ENCODE results near the gene PDK2. TPM values are rescaled to one million over a fixed set of nuclear protein-coding genes. Genes with fewer than 3 reads are reported as not detected.

Gene PDK2
- polyA plus RNA-seq, 1 experiment: 155 TPM

DNA sequence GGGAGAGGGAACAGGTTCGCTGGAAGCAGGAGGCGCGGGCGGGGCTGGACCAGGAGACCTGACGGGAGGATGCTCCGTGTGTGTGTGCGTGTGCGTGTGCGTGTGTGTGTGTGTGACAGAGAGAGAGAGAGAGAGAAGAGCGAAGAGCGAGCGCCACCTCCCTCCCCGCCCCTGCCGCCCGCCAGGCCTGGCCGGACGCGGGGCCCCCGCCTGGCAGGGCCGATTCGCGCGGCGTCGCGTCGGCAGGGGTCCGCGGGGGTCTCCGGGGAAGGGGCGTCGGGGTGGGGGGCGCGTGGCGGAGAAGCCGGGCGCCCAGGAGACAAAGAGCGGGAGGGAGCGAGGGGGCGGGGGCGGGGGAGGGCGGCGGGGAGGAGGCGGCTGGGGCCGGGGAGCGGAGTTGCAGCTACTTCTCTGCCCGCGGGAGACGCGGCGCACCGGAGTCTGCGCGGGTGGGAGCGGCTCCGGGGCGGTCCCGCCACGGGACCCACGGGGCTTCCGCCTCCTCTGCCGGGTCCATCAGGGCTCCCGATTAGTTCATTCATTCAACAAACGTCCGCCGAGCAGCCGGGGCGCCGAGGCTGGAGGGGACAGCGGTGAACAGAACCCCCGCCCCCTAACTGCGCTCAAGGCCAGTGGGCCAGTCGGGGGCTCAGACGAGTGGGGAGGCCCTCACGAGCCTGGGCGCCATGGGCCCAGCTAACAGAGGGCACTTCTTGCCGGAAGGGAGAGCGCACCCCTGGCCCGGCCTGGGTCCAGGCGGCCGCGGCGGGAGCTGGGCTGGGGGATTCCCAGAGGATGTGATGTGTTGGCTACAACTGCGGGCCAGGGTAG, 34.8 kb downstream of the PDK2 start, which contains the start of gene SAMD14:
Gene SAMD14, minus strand, starts transcription at position 433 of the 831 bp plus-strand sequence. CDS start 5,201 bp downstream, outside the sequence.
- H3K36me3 ChIP-seq (ENCODE audit: control insufficient read depth, insufficient read depth, low read length): peaks cover 5% of the 10 kb centered on the region
- H3K27me3 ChIP-seq (ENCODE audit: control insufficient read depth, insufficient read depth, low read length): no peaks in the 10 kb centered on the region
- ChIA-PET POLR2A (interaction anchor here (0.6 to 0.7 kb wide), 2 partner anchors 11 to 22 kb away, joined by 4 to 14 read pairs; no protein-coding TSS in a partner anchor), CTCF (interaction anchor here (1.0 to 1.8 kb wide), 8 partner anchors 9 to 168 kb away, joined by 3 to 5 read pairs (median 4); no protein-coding TSS in a partner anchor)
- H3K4me3 ChIP-seq (ENCODE audit: low read depth, low read length): peak within 1 kb of the TSS; percentile 54
- DNase-seq (ENCODE audit: low read depth): no peak
- TF ChIP-seq, protein P1, sequence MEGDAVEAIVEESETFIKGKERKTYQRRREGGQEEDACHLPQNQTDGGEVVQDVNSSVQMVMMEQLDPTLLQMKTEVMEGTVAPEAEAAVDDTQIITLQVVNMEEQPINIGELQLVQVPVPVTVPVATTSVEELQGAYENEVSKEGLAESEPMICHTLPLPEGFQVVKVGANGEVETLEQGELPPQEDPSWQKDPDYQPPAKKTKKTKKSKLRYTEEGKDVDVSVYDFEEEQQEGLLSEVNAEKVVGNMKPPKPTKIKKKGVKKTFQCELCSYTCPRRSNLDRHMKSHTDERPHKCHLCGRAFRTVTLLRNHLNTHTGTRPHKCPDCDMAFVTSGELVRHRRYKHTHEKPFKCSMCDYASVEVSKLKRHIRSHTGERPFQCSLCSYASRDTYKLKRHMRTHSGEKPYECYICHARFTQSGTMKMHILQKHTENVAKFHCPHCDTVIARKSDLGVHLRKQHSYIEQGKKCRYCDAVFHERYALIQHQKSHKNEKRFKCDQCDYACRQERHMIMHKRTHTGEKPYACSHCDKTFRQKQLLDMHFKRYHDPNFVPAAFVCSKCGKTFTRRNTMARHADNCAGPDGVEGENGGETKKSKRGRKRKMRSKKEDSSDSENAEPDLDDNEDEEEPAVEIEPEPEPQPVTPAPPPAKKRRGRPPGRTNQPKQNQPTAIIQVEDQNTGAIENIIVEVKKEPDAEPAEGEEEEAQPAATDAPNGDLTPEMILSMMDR (IDR thresholded peaks at IDR 0.05; ENCODE audit: insufficient read depth, low read depth, low read length): no peak

DNA sequence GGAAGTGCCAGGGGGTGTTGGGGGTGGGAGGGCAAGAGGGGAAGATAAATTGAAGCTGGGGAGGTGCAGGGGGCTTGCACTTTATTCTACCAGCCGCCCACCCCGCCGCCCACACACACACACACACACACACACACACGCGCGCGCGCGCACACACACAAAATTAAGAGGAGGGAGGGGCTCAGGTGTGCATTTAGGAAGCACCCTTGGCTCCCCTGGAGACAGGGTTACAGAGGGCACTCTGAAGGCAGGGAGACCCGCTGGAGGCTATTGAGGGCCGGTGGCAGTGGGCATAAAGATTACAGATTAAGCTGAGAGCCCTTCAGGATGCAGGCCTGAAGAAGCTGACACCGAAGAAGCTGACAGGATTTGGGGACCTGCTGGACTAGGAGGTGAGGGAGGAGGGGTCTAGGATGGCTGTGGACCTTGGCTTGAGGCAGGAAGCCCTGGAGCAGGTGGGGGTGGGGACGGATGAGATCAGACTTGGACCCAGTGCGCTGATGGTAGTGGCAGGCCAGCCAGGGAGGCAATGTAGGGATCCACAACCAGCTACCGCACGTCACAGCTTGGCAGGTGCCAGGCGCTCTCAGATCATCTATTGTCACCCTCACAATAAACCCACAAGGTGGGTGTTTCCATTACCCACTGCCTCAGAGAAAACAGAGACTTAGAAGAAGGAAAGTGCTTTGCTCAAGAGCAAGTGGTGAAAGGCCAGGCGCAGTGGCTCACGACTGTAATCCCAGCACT, 35.6 kb downstream of the PDK2 start:
- H3K4me3 ChIP-seq (ENCODE audit: low read depth, low read length): peak overlapping the region; percentile 54
- H3K36me3 ChIP-seq (ENCODE audit: control insufficient read depth, insufficient read depth, low read length): peaks cover 9% of the 10 kb centered on the region
- TF ChIP-seq, protein P1 (IDR thresholded peaks at IDR 0.05; ENCODE audit: insufficient read depth, low read depth, low read length): no peak
- no peak for DNase-seq (ENCODE audit: low read depth)
- ChIA-PET POLR2A (no interaction called here), CTCF (interaction anchor here (0.8 to 2.4 kb wide), 10 partner anchors 8 to 167 kb away, joined by 3 to 9 read pairs (median 4); no protein-coding TSS in a partner anchor)
- H3K27me3 ChIP-seq (ENCODE audit: control insufficient read depth, insufficient read depth, low read length): no peaks in the 10 kb centered on the region

DNA sequence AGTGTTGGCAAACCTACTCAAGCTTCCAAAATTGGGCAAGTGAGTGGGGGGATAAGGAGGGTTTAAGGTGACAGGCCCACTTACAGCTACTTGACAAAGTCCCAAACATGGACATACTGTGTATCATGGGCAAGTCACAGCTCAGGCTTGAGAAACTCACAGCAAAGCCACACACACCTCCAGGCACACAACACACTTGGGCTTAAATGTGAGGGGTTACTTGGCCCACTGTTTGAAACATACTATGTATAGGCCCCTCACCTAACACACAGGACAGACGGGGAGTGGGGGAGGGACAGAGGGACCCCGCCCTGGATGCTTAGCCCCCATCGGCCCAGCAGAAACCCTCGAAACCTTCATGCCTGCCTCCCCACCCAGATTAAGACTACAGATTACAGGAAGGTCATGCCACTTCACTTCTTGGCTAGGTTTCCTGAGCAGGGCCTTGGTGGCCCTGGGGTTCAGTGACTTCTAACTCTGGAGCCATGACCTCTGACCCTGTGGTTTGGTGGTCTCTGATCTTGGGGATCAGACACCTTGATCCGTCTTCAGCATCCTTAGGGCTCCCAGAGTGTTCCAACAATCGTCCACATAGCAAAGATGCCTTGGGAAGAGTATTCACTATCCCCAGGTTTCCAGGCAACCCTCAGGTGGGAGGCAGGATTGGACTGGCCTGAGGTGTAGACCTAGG, 37.1 kb downstream of the PDK2 start:
- DNase-seq (ENCODE audit: low read depth): no peak
- ChIA-PET POLR2A (no interaction called here), CTCF (interaction anchor here (0.9 to 2.4 kb wide), 7 partner anchors 13 to 165 kb away, joined by 3 to 12 read pairs (median 6); no protein-coding TSS in a partner anchor)
- no peak overlapping the region for H3K4me3 ChIP-seq (ENCODE audit: low read depth, low read length)
- TF ChIP-seq, protein P1 (IDR thresholded peaks at IDR 0.05; ENCODE audit: insufficient read depth, low read depth, low read length): no peak
- H3K36me3 ChIP-seq (ENCODE audit: control insufficient read depth, insufficient read depth, low read length): peaks cover 22% of the 10 kb centered on the region
- no peaks in the 10 kb centered on the region for H3K27me3 ChIP-seq (ENCODE audit: control insufficient read depth, insufficient read depth, low read length)

DNA sequence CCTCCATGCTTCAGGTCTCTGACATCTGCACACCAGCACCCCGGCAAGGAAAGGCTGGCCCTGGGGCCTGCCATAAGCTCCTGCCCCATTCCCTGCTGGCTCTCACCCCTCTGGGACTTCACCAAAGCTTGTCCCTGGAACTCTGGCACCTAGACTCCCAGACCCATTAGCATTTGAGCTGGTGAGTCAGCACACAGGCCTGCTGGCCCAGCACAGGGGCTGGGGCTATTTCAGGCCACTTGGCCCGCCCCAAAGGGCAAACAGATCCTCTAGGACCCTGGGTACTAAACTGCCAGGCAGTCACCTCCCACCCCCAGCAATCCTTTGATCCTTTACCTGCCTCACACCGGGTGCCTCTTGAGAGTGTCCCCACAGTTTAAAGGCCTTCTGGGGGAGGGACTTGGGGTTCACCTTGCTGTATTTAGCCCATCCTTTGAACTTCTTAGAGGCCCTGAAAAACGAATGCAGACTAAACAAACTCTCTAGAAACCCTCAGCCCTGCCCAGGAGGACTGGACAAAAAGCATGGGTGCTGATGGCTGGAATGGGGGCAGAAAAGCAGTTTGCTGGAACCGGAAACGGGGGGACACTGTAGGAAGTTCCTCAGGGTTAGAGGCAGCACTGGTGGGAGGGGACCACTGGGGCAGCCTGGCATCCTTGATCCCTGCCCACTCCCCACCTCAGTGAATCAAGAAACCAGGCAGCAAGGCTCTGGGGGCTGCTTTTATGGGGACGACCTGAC, 38.0 kb downstream of the PDK2 start:
- CTCF ChIA-PET: interaction anchor here (0.9 to 2.4 kb wide), 7 partner anchors 12 to 164 kb away, joined by 3 to 12 read pairs (median 6); no protein-coding TSS in a partner anchor
- POLR2A ChIA-PET: no interaction called here
- no peak for DNase-seq (ENCODE audit: low read depth)
- Histone ChIP-seq H3K27me3 (ENCODE audit: control insufficient read depth, insufficient read depth, low read length) (no peaks in the 10 kb centered on the region), H3K4me3 (ENCODE audit: low read depth, low read length) (no peak overlapping the region), H3K36me3 (ENCODE audit: control insufficient read depth, insufficient read depth, low read length) (peaks cover 31% of the 10 kb centered on the region)
- TF ChIP-seq, protein P1 (IDR thresholded peaks at IDR 0.05; ENCODE audit: insufficient read depth, low read depth, low read length): no peak
